Endothelial cell of umbilical vein (primary cell): Measurements from ENCODE around the gene HIGD1C. TPM values are rescaled to one million over a fixed set of nuclear protein-coding genes. Genes with fewer than 3 reads are reported as not detected.

Source experiments
- BruUV-seq: library from RNA; stranded (reverse); fragments of 400-500 nt; replicated peaks from 2 replicates; lab custom pipeline; 2021; lab: Mats Ljungman, UMichigan
- CTCF ChIA-PET: fragments of 300-600, 350-600 bp; sonication (Branson Sonifier 250); formaldehyde crosslinking; loops from one replicate; lab custom pipeline; 2021; ENCODE audit warnings: antibody characterized with exemption, inconsistent platforms; lab: Charles Lee
- POLR2A ChIA-PET: fragments of 300-600, 350-600 bp; sonication (Branson Sonifier 250); formaldehyde crosslinking; loops from one replicate; lab custom pipeline; 2021; ENCODE audit warnings: antibody characterized with exemption, inconsistent platforms; lab: Charles Lee
- DNase-seq: peaks from one replicate; pipeline ENCODE4 v3.0.0-alpha.2; 2011; ENCODE audit warnings: low read depth, low spot score
- FAIRE-seq: peaks from 2 replicates; lab custom pipeline; 2011; peaks lifted over from hg19 to GRCh38; lab: Jason Lieb, UNC
- H2AFZ ChIP-seq: 2 replicates; pipeline ENCODE4 v1.6.0; 2012; ENCODE audit warnings: low read depth, low read length, control low read depth, inconsistent platforms
- H3K27ac ChIP-seq: 2 replicates; pipeline ENCODE4 v1.5.1; 2011; ENCODE audit warnings: low read depth, mild to moderate bottlenecking, control low read depth, low read length, moderate library complexity; ENCODE audit not compliant: insufficient read depth
- H3K27me3 ChIP-seq, 2 experiments: 2 replicates each; pipeline versions ENCODE4 v1.6.0 to v1.6.1; 2011; ENCODE audit warnings: low read length in 2 of 2, mixed read lengths in 1 of 2; ENCODE audit not compliant: control insufficient read depth in 2 of 2, insufficient read depth in 2 of 2
- H3K36me3 ChIP-seq, 2 experiments: 2 replicates in 1 of 2; 3 replicates in 1 of 2; pipeline ENCODE4 v1.5.1; 2011; ENCODE audit warnings: low read length in 2 of 2, mild to moderate bottlenecking in 1 of 2, moderate library complexity in 1 of 2; ENCODE audit not compliant: control insufficient read depth in 2 of 2, insufficient read depth in 2 of 2; ENCODE audit errors: extremely low read depth in 1 of 2
- H3K4me1 ChIP-seq: 3 replicates; pipeline ENCODE4 v1.5.1; 2011; ENCODE audit warnings: mild to moderate bottlenecking, low read length; ENCODE audit not compliant: control insufficient read depth, insufficient read depth; ENCODE audit errors: extremely low read depth
- H3K4me2 ChIP-seq: 2 replicates; pipeline ENCODE4 v1.6.1; 2011; ENCODE audit warnings: low read length, control low read depth, mixed read lengths; ENCODE audit not compliant: insufficient read depth
- H3K4me3 ChIP-seq, 3 experiments: fragments of 200-600 bp in 1 of 3; sonication (generic), shearing (Covaris generic) in 1 of 3; replicated peaks in 1 of 3; 2 replicates each; pipeline ENCODE4 v1.5.1; 2011 to 2016; ENCODE audit warnings: control low read depth in 3 of 3, low read length in 3 of 3, mild to moderate bottlenecking in 2 of 3, inconsistent platforms in 1 of 3, low read depth in 1 of 3, moderate library complexity in 1 of 3; ENCODE audit not compliant: insufficient read depth in 1 of 3
- H3K79me2 ChIP-seq: 2 replicates; pipeline ENCODE4 v1.6.0; 2012; ENCODE audit warnings: low read length, inconsistent platforms; ENCODE audit not compliant: control insufficient read depth, insufficient read depth
- H3K9ac ChIP-seq: replicated peaks from 2 replicates; pipeline ENCODE3; 2011; ENCODE audit warnings: low read length, control low read depth; ENCODE audit not compliant: insufficient read depth; ENCODE audit errors: extremely low read depth
- H3K9me1 ChIP-seq: replicated peaks from 3 replicates; pipeline ENCODE4 v1.6.0; 2011; ENCODE audit warnings: mild to moderate bottlenecking, low read length; ENCODE audit not compliant: control insufficient read depth, insufficient read depth; ENCODE audit errors: extremely low read depth
- H3K9me3 ChIP-seq: replicated peaks from 2 replicates; pipeline ENCODE4 v1.5.1; 2012; ENCODE audit warnings: low read length, inconsistent platforms; ENCODE audit not compliant: control insufficient read depth, insufficient read depth
- H4K20me1 ChIP-seq: replicated peaks from 2 replicates; pipeline ENCODE3; 2011; ENCODE audit warnings: mild to moderate bottlenecking, low read length; ENCODE audit not compliant: control insufficient read depth, insufficient read depth; ENCODE audit errors: extremely low read depth
- CTCF ChIP-seq, 2 donors: IDR thresholded peaks; 1 replicate in 1 of 2; 2 replicates in 1 of 2; pipeline ENCODE4 v1.5.1; 2011; ENCODE audit warnings: low read length in 2 of 2, mild to moderate bottlenecking in 2 of 2, moderate library complexity in 2 of 2, control low read depth in 1 of 2, inconsistent platforms in 1 of 2, low read depth in 1 of 2; ENCODE audit not compliant: insufficient read depth in 1 of 2; ENCODE audit errors: extremely low read depth in 1 of 2
- EZH2 ChIP-seq: IDR thresholded peaks from 2 replicates; pipeline ENCODE4 v1.6.1; 2012; ENCODE audit warnings: borderline replicate concordance, low read depth, mild to moderate bottlenecking, moderate library complexity, low read length, inconsistent platforms; ENCODE audit not compliant: severe bottlenecking
- FOS ChIP-seq: IDR thresholded peaks from 2 replicates; pipeline ENCODE4 v1.6.1; 2011; ENCODE audit warnings: mild to moderate bottlenecking, low read length, moderate library complexity, borderline replicate concordance; ENCODE audit not compliant: insufficient read depth
- GATA2 ChIP-seq: IDR thresholded peaks from 2 replicates; pipeline ENCODE4 v1.7.0; 2011; ENCODE audit warnings: low read depth, mild to moderate bottlenecking, moderate library complexity, mixed read lengths, low read length; ENCODE audit not compliant: insufficient read length, insufficient read depth
- JUN ChIP-seq: IDR thresholded peaks from 2 replicates; pipeline ENCODE4 v1.6.1; 2011; ENCODE audit warnings: borderline replicate concordance, low read depth; ENCODE audit not compliant: insufficient read length, insufficient read depth
- MAX ChIP-seq: IDR thresholded peaks from 2 replicates; pipeline ENCODE4 v1.6.1; 2011; ENCODE audit not compliant: insufficient read depth, insufficient read length
- MYC ChIP-seq: IDR thresholded peaks from one replicate; pipeline ENCODE4 v1.6.1; 2011; ENCODE audit warnings: mild to moderate bottlenecking, low read depth, low read length
- POLR2A ChIP-seq: IDR thresholded peaks from 2 replicates; pipeline ENCODE4 v1.6.1; 2012; ENCODE audit warnings: low read depth, mild to moderate bottlenecking, control low read depth, low read length
- POLR2AphosphoS5 ChIP-seq: IDR thresholded peaks from 2 replicates; pipeline ENCODE4 v1.6.1; 2012; ENCODE audit warnings: low read depth, mild to moderate bottlenecking, control low read depth, low read length, moderate library complexity; ENCODE audit not compliant: insufficient read depth
- dilution Hi-C: fragments of 300-500 bp; cut with MboI; formaldehyde crosslinking; loops from one replicate; pipeline ENCODE4 v1.15.0; 2019; ENCODE audit warnings: low sequenced_read_pairs; ENCODE audit not compliant: extremely low pct_ligation_motif_present
- intact Hi-C: fragments of 100-400 bp; cut with micrococcal nuclease; formaldehyde crosslinking; loops from one replicate; pipeline ENCODE4 v1.10.0; 2022
- polyA plus RNA-seq, 4 experiments: library from polyadenylated mRNA; depleted of rRNA in 3 of 4; stranded (reverse) in 3 of 4; unstranded in 1 of 4; fragments of >200 nt; gene quantifications; 2 replicates each; pipeline versions ENCODE4 v1.2.1 to v1.2.3, GENCODE V29; 2011 to 2012; ENCODE audit warnings: missing spikeins in 1 of 4
- total RNA-seq: library from RNA; stranded (reverse); gene quantifications from 2 replicates; pipeline ENCODE4 v1.2.3, GENCODE V29; 2021

The HIGD1C gene
- total and polyA plus RNA-seq, 2 donors (not counting 3 experiments of a cell fraction or from before 2014, with no cell fraction given), result not detected

GRCh38 chr12:50936821-50937530, 15.4 kb upstream of the HIGD1C start:
- Histone ChIP-seq H3K27me3 (no peaks in the 10 kb centered on the region), H3K4me3 (no peak overlapping the region), H3K9me3 (no peaks in the 10 kb centered on the region), H3K4me2 (no peak overlapping the region), H3K36me3 (no peaks in the 10 kb centered on the region), H3K79me2 (no peaks in the 10 kb centered on the region), H3K9ac (no peak overlapping the region), H3K27ac (no peak overlapping the region), H3K9me1 (no peaks in the 10 kb centered on the region), H2AFZ (no peak overlapping the region), H4K20me1 (no peaks in the 10 kb centered on the region), H3K4me1 (no peaks in the 10 kb centered on the region)
- intact Hi-C loops, result no loop called here
- no peak for TF ChIP-seq EZH2
- no peak for TF ChIP-seq POLR2A
- TF ChIP-seq GATA2, result no peak
- TF ChIP-seq MYC, result no peak
- TF ChIP-seq POLR2AphosphoS5, result no peak
- TF ChIP-seq CTCF (IDR thresholded peaks at IDR 0.05; ENCODE audit: extremely low read depth in 1 of 2, insufficient read depth in 1 of 2, low read depth in 1 of 2, low read length in 2 of 2), result no peak
- no peak for TF ChIP-seq JUN
- no peak for TF ChIP-seq FOS
- no peak for TF ChIP-seq MAX
- dilution Hi-C loops, result no loop called here
- POLR2A ChIA-PET, result no interaction called here
- DNase-seq (no peak), FAIRE-seq (no peak)
- CTCF ChIA-PET, result no interaction called here
- no TSS peak for BruUV-seq
